Osteoblast (primary cell): Measurements from ENCODE around the gene ASGR1. TPM values are rescaled to one million over a fixed set of nuclear protein-coding genes. Genes with fewer than 3 reads are reported as not detected.

ENCODE experiments used
- DNase-seq: peaks from one replicate; pipeline ENCODE4 v3.0.0; 2011; ENCODE audit warnings: low spot score, mixed read lengths; ENCODE audit not compliant: insufficient read length; ENCODE audit errors: missing footprints
- H2AFZ ChIP-seq: 2 replicates; pipeline ENCODE4 v1.6.0; 2011; ENCODE audit warnings: mild to moderate bottlenecking, low read length
- H3K27ac ChIP-seq: 2 replicates; pipeline ENCODE4 v1.5.1; 2011; ENCODE audit warnings: mild to moderate bottlenecking, low read depth, low read length, moderate library complexity
- H3K27me3 ChIP-seq: 2 replicates; pipeline ENCODE4 v1.6.0; 2012; ENCODE audit warnings: mild to moderate bottlenecking, control low read depth, inconsistent platforms, low read length, moderate library complexity; ENCODE audit not compliant: insufficient read depth
- H3K36me3 ChIP-seq: 2 replicates; pipeline ENCODE4 v1.5.1; 2011; ENCODE audit warnings: mild to moderate bottlenecking, low read length, control low read depth, moderate library complexity; ENCODE audit not compliant: insufficient read depth
- H3K4me1 ChIP-seq: 2 replicates; pipeline ENCODE4 v1.5.1; 2011; ENCODE audit warnings: mild to moderate bottlenecking, low read length, control low read depth, moderate library complexity; ENCODE audit not compliant: insufficient read depth
- H3K4me2 ChIP-seq: 2 replicates; pipeline ENCODE4 v1.6.0; 2011; ENCODE audit warnings: mild to moderate bottlenecking, low read length; ENCODE audit not compliant: insufficient read depth
- H3K4me3 ChIP-seq: fragments of 200-600 bp; sonication (generic); 3 replicates; pipeline ENCODE4 v1.5.1; 2012; ENCODE audit warnings: mild to moderate bottlenecking, low read length, inconsistent platforms; ENCODE audit not compliant: insufficient read depth
- H3K79me2 ChIP-seq: 2 replicates; pipeline ENCODE4 v1.6.0; 2012; ENCODE audit warnings: mild to moderate bottlenecking, low read length, control low read depth, inconsistent platforms; ENCODE audit not compliant: insufficient read depth
- H3K9me3 ChIP-seq: 2 replicates; pipeline ENCODE4 v1.5.1; 2011; ENCODE audit warnings: low read depth, low read length, control low read depth
- H4K20me1 ChIP-seq: 2 replicates; pipeline ENCODE4 v1.6.0; 2012; ENCODE audit warnings: mild to moderate bottlenecking, low read length, control low read depth; ENCODE audit not compliant: insufficient read depth
- CTCF ChIP-seq: IDR thresholded peaks from 2 replicates; pipeline ENCODE4 v1.5.1; 2011; ENCODE audit warnings: mild to moderate bottlenecking, low read depth, low read length, moderate library complexity; ENCODE audit errors: extremely low read depth
- total RNA-seq: library from RNA; depleted of rRNA; stranded (reverse); fragments of >200 nt; gene quantifications from 2 replicates; pipeline ENCODE4 v1.2.3, GENCODE V29; 2012

The ASGR1 gene
- total RNA-seq, 1 donor, result 1.1 TPM

GRCh38 chr17:7208754-7209460 lies 29.7 kb upstream of the ASGR1 start:
- Histone ChIP-seq H3K27me3 (no peaks in the 10 kb centered on the region), H4K20me1 (peaks cover 59% of the 10 kb centered on the region), H3K9me3 (no peaks in the 10 kb centered on the region), H3K4me2 (no peak overlapping the region), H3K4me3 (no peak overlapping the region), H3K27ac (no peak overlapping the region), H3K4me1 (peaks cover 10% of the 10 kb centered on the region), H3K79me2 (peaks cover 69% of the 10 kb centered on the region), H2AFZ (no peak overlapping the region), H3K36me3 (no peaks in the 10 kb centered on the region)
- no peak for DNase-seq
- no peak for TF ChIP-seq CTCF

- Histone ChIP-seq H3K79me2 (peaks cover 61% of the 10 kb centered on the region), H2AFZ (no peak overlapping the region), H3K4me1 (peaks cover 8% of the 10 kb centered on the region), H3K4me3 (no peak overlapping the region), H3K36me3 (peaks cover 6% of the 10 kb centered on the region), H3K4me2 (no peak overlapping the region), H3K9me3 (no peaks in the 10 kb centered on the region), H3K27me3 (no peaks in the 10 kb centered on the region), H3K27ac (no peak overlapping the region), H4K20me1 (peaks cover 51% of the 10 kb centered on the region)
- TF ChIP-seq CTCF, result no peak
- no peak for DNase-seq
Measured at GRCh38 chr17:7208027-7208571, 28.9 kb upstream of the ASGR1 start.

- no peak overlapping the region for H3K4me2 ChIP-seq
- H3K27ac ChIP-seq, result no peak overlapping the region
- H3K79me2 ChIP-seq, result peaks cover 56% of the 10 kb centered on the region
- peaks cover 13% of the 10 kb centered on the region for H3K36me3 ChIP-seq
- peaks cover 8% of the 10 kb centered on the region for H3K4me1 ChIP-seq
- peaks cover 49% of the 10 kb centered on the region for H4K20me1 ChIP-seq
- TF ChIP-seq CTCF, result no peak
- no peaks in the 10 kb centered on the region for H3K27me3 ChIP-seq
- H3K9me3 ChIP-seq, result no peaks in the 10 kb centered on the region
- H2AFZ ChIP-seq, result no peak overlapping the region
- no peak overlapping the region for H3K4me3 ChIP-seq
- DNase-seq, result peak; percentile 92
Measured at GRCh38 chr17:7207120-7208001, 28.2 kb upstream of the ASGR1 start.

GRCh38 chr17:7205561-7205960 lies 26.4 kb upstream of the ASGR1 start:
- no peak for TF ChIP-seq CTCF
- Histone ChIP-seq H3K4me1 (peaks cover 8% of the 10 kb centered on the region), H3K27ac (peak overlapping the region; percentile 74), H3K9me3 (no peaks in the 10 kb centered on the region), H3K27me3 (no peaks in the 10 kb centered on the region), H2AFZ (peak overlapping the region; percentile 79), H3K4me2 (peak overlapping the region; percentile 92), H3K79me2 (peaks cover 41% of the 10 kb centered on the region), H4K20me1 (peaks cover 39% of the 10 kb centered on the region), H3K4me3 (peak overlapping the region; percentile 76), H3K36me3 (peaks cover 26% of the 10 kb centered on the region)
- no peak for DNase-seq
